T-helper 17 cell (primary cell): ENCODE measurements around the gene BTF3. TPM values are rescaled to one million over a fixed set of nuclear protein-coding genes. Genes with fewer than 3 reads are reported as not detected.

Source experiments
- ATAC-seq: fragments of 150-1000 bp; cut with Tn5 transposase; 2 replicates; pipeline ENCODE4 v1.10.0; 2021; ENCODE audit warnings: mild to moderate bottlenecking, moderate library complexity
- DNase-seq, 3 donors: peaks; one replicate each; pipeline versions ENCODE4 v3.0.0 to v3.0.0-alpha.2; 2020 to 2021
- H3K9me3 ChIP-seq: one replicate; pipeline ENCODE4 v1.7.0; 2013; ENCODE audit warnings: low read length, mild to moderate bottlenecking; ENCODE audit not compliant: control insufficient read depth, poor library complexity, severe bottlenecking
- H3K27ac Mint-ChIP-seq: one replicate; pipeline ENCODE4 v1.8.0; 2022; ENCODE audit warnings: mild to moderate bottlenecking, moderate library complexity, mixed read lengths
- H3K27me3 Mint-ChIP-seq: one replicate; pipeline ENCODE4 v1.8.0; 2022; ENCODE audit warnings: mixed read lengths
- H3K36me3 Mint-ChIP-seq: one replicate; pipeline ENCODE4 v1.8.0; 2022; ENCODE audit warnings: low read depth, mixed read lengths
- H3K4me1 Mint-ChIP-seq: one replicate; pipeline ENCODE4 v1.8.0; 2022; ENCODE audit warnings: mild to moderate bottlenecking, mixed read lengths
- H3K4me3 Mint-ChIP-seq: one replicate; pipeline ENCODE4 v1.8.0; 2022; ENCODE audit warnings: mild to moderate bottlenecking, moderate library complexity, mixed read lengths
- total RNA-seq, 4 donors: library from RNA in 2 of 4; stranded (reverse) in 2 of 4; gene quantifications; one replicate each; pipeline ENCODE4 v1.2.3 and lab custom pipeline; 2022 to 2026

The BTF3 gene
- total RNA-seq, 2 donors from 2014 or later: 600 to 744 TPM

GRCh38 chr5:73514418-73514817 lies 16.2 kb downstream of the BTF3 start:
- ATAC-seq: no peak

GRCh38 chr5:73515232-73515631 lies 17.0 kb downstream of the BTF3 start:
- H3K9me3 ChIP-seq: no peaks in the 10 kb centered on the region
- Mint-ChIP-seq H3K4me3 (no peak overlapping the region), H3K36me3 (peaks cover 3% of the 10 kb centered on the region), H3K4me1 (peaks cover 5% of the 10 kb centered on the region), H3K27me3 (no peaks in the 10 kb centered on the region), H3K27ac (no peak overlapping the region)
- ATAC-seq (no peak), DNase-seq (no peak)

More at GRCh38 chr5:73514418-73514817, 16.2 kb downstream of the BTF3 start:
- Mint-ChIP-seq H3K27me3 (no peaks in the 10 kb centered on the region), H3K4me3 (no peak overlapping the region), H3K4me1 (peaks cover 2% of the 10 kb centered on the region), H3K27ac (no peak overlapping the region), H3K36me3 (peaks cover 3% of the 10 kb centered on the region)
- DNase-seq: no peak
- H3K9me3 ChIP-seq: no peaks in the 10 kb centered on the region

GRCh38 chr5:73519531-73520283 lies 21.5 kb downstream of the BTF3 start:
- no peaks in the 10 kb centered on the region for H3K36me3 Mint-ChIP-seq
- peak overlapping the region; percentile 65 for H3K4me3 Mint-ChIP-seq
- ATAC-seq (peak; percentile 99), DNase-seq (peak; percentile 23 to 57 (median 46))
- H3K4me1 Mint-ChIP-seq: peaks cover 5% of the 10 kb centered on the region
- H3K27ac Mint-ChIP-seq: peak overlapping the region; percentile 88
- H3K27me3 Mint-ChIP-seq: peaks cover 9% of the 10 kb centered on the region
- no peaks in the 10 kb centered on the region for H3K9me3 ChIP-seq

DNA sequence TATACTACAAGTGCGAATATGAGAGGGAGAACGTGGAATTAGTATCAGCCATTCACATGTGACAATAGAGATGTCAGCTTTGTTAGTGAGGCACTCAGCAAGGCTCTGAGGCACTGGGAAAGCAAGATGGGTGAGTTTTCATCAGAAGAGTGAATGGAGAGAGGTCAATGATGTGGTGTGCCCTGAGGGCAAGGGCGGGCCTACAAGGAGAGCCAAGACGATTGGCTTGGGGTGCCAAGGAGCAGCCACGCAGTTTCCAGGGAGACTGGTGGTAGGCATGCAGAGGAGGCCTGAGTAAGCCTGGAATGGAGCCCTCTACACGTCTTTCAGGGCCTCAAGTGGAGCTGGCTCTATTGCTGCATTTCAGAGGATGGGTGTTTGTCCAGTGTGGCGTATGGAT lies 24.7 kb downstream of the BTF3 start:
- ATAC-seq (no peak), DNase-seq (no peak)
- no peaks in the 10 kb centered on the region for H3K36me3 Mint-ChIP-seq
- H3K4me1 Mint-ChIP-seq: peaks cover 5% of the 10 kb centered on the region
- no peak overlapping the region for H3K4me3 Mint-ChIP-seq
- peak overlapping the region; percentile 37 for H3K27ac Mint-ChIP-seq
- H3K27me3 Mint-ChIP-seq: peaks cover 24% of the 10 kb centered on the region
- no peaks in the 10 kb centered on the region for H3K9me3 ChIP-seq

GRCh38 chr5:73523861-73524260 lies 25.6 kb downstream of the BTF3 start:
- Mint-ChIP-seq H3K4me1 (peaks cover 9% of the 10 kb centered on the region), H3K36me3 (no peaks in the 10 kb centered on the region), H3K27me3 (peaks cover 29% of the 10 kb centered on the region), H3K27ac (peak overlapping the region; percentile 37), H3K4me3 (no peak overlapping the region)
- ATAC-seq: no peak
- DNase-seq: no peak
- no peaks in the 10 kb centered on the region for H3K9me3 ChIP-seq

DNA sequence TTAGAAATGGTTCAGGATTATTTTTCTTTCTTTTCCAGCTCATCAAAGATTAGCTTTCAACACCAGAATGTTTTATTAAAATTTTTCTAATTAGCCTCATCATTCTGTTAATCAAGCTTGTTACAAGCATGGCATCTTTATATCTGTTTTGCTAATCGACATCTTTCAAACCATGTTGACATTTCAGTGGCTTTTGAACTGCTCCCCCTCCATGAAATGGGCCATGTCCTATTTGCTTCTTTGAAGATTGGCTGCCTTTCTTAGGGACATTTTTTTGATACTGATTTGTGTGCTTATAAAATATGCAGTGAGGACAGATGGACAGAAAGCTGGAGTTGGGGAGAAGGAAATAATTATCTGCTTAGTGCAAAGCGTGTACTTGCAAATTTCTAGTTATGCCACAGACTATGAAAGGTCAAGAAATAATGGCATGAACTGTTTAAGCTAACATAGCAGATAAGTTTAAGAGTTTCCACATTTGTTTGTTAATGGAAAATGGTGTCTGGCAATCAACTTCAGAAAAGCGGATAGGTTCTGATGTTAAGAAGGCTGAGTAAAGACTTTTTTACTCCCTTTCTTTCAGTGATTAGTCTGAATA lies 27.5 kb downstream of the BTF3 start:
- peaks cover 33% of the 10 kb centered on the region for H3K27me3 Mint-ChIP-seq
- H3K4me3 Mint-ChIP-seq: no peak overlapping the region
- ATAC-seq (no peak), DNase-seq (no peak)
- H3K36me3 Mint-ChIP-seq: no peaks in the 10 kb centered on the region
- peaks cover 4% of the 10 kb centered on the region for H3K4me1 Mint-ChIP-seq
- H3K9me3 ChIP-seq: no peaks in the 10 kb centered on the region
- no peak overlapping the region for H3K27ac Mint-ChIP-seq

- Mint-ChIP-seq H3K36me3 (peaks cover 3% of the 10 kb centered on the region), H3K27me3 (peaks cover 54% of the 10 kb centered on the region), H3K4me3 (no peak overlapping the region), H3K27ac (no peak overlapping the region), H3K4me1 (peaks cover 7% of the 10 kb centered on the region)
- H3K9me3 ChIP-seq: no peaks in the 10 kb centered on the region
- no peak for DNase-seq
- no peak for ATAC-seq
Observed at GRCh38 chr5:73528248-73528647, 30.0 kb downstream of the BTF3 start.

DNA sequence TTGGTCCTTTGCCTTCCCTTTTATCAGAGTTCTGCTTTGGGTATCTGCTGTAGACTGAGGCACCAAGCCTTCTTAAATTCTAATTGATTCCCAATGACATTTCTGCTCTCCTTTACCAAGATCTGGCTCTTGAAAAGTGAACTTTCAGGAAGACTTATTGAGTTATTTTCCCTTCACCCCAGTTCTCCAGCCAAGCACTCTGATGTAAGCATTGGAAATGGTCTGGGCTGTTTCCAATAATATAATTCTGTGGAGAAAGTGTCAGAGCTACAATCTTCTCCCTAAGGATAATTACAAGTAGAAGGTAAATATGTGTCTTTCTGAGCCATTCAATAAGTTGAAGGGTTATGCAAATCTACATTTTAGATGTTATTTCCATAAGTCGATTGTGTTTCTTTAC lies 30.8 kb downstream of the BTF3 start:
- no peak overlapping the region for H3K4me3 Mint-ChIP-seq
- peaks cover 3% of the 10 kb centered on the region for H3K36me3 Mint-ChIP-seq
- peaks cover 7% of the 10 kb centered on the region for H3K4me1 Mint-ChIP-seq

GRCh38 chr5:73531356-73531755 lies 33.1 kb downstream of the BTF3 start:
- Mint-ChIP-seq H3K4me1 (peaks cover 9% of the 10 kb centered on the region), H3K27me3 (peaks cover 62% of the 10 kb centered on the region), H3K4me3 (no peak overlapping the region), H3K36me3 (peaks cover 5% of the 10 kb centered on the region), H3K27ac (no peak overlapping the region)
- ATAC-seq (no peak), DNase-seq (no peak)
- H3K9me3 ChIP-seq: no peaks in the 10 kb centered on the region

More for the DNA sequence above, 30.8 kb downstream of the BTF3 start:
- no peaks in the 10 kb centered on the region for H3K9me3 ChIP-seq
- DNase-seq (no peak), ATAC-seq (no peak)
- H3K27ac Mint-ChIP-seq: no peak overlapping the region
- peaks cover 52% of the 10 kb centered on the region for H3K27me3 Mint-ChIP-seq

DNA sequence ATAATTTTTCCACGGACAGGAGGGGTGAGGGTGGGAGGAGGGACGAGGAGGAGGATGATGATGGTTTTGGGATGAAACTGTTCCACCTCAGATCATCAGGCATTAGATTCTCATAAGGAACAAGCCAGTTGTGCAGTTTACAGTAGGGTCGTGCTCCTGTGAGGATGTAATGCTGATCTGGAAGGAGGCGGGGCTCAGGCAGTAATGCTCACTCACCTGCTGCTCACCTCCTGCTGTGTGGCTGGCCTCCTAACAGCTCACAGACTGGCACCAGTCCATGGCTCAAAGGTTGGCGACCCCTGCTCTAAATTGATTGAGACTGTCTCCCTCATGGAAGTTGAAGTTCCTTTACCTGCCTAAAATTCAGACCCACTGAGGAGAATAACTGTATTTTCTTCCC lies 34.0 kb downstream of the BTF3 start:
- peaks cover 9% of the 10 kb centered on the region for H3K4me1 Mint-ChIP-seq
- H3K36me3 Mint-ChIP-seq: peaks cover 5% of the 10 kb centered on the region
- no peak overlapping the region for H3K4me3 Mint-ChIP-seq
- ATAC-seq: no peak
- no peaks in the 10 kb centered on the region for H3K9me3 ChIP-seq
- no peak overlapping the region for H3K27ac Mint-ChIP-seq
- H3K27me3 Mint-ChIP-seq: peaks cover 59% of the 10 kb centered on the region
- no peak for DNase-seq

DNA sequence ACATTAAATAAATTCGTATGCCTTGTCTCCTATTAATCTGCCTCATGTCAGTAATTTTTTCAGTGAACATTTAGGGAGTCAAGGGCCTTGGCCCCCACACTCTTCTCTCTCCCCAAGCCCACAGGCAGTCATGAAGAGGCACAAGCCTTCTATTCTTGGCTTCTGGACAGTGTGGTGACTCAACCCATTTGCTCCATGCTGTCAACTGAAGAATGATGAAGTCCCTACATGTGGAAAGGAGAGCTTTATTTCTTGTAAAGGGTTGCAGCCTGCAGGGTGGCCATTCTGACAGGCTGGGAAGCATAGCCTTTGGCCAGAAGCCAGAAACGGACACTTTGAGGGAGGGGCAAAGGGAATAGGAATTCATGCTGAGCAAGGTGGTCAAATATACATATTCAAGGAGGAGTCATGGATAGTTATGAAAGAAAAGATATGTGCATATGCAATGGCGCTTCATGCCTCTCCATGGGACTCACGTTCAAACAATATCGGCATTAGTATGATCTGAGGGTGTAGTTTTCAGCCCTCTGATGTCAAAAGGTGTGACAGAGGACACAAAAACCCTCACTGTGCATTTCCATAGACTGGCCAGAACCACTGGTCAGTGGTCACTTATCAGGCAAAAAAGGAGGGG lies 35.9 kb downstream of the BTF3 start:
- Mint-ChIP-seq H3K27ac (no peak overlapping the region), H3K27me3 (peaks cover 53% of the 10 kb centered on the region), H3K36me3 (peaks cover 5% of the 10 kb centered on the region), H3K4me1 (peaks cover 5% of the 10 kb centered on the region), H3K4me3 (no peak overlapping the region)
- ATAC-seq (no peak), DNase-seq (no peak)
- no peaks in the 10 kb centered on the region for H3K9me3 ChIP-seq

DNA sequence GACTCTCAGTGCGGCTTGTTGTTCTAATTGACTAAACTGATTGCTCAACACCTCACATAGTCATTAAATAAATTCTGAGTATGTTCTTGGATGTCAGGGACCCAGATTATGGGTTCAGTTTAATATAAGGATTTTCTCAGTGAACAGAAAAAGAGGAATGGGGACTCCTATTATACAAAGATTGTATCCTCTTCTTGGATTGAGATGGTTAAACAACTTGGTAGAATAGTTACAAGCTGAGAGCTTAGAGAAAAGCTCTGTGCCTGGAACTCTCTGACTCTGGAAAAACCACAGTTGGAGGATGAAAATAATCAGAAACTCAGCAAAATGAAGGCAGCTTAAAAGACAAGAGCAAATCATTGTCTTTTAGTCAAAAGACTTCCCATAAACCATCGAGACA lies 36.7 kb downstream of the BTF3 start:
- peaks cover 5% of the 10 kb centered on the region for H3K4me1 Mint-ChIP-seq
- H3K9me3 ChIP-seq: no peaks in the 10 kb centered on the region
- DNase-seq (no peak), ATAC-seq (no peak)
- H3K27me3 Mint-ChIP-seq: peaks cover 60% of the 10 kb centered on the region
- H3K27ac Mint-ChIP-seq: no peak overlapping the region
- H3K4me3 Mint-ChIP-seq: no peak overlapping the region
- H3K36me3 Mint-ChIP-seq: peaks cover 5% of the 10 kb centered on the region

GRCh38 chr5:73539730-73540129 lies 41.5 kb downstream of the BTF3 start:
- H3K9me3 ChIP-seq: no peaks in the 10 kb centered on the region
- Mint-ChIP-seq H3K27ac (no peak overlapping the region), H3K27me3 (peaks cover 57% of the 10 kb centered on the region), H3K4me1 (peaks cover 4% of the 10 kb centered on the region), H3K36me3 (peaks cover 6% of the 10 kb centered on the region), H3K4me3 (no peak overlapping the region)
- ATAC-seq (no peak), DNase-seq (no peak)
